Stimulated activated CD4-positive, alpha-beta T cell treated with anti-CD3 and anti-CD28 coated beads, Interleukin-15, amount 100 ng/mL, for 48 hours (primary cell): ENCODE data around the gene AHI1.
"Not testable (repeated sequence)": the region's sequence is repeated elsewhere in the genome, so short reads cannot be mapped to it uniquely, and the experiment has no call there.

Experiments used
- DNase-seq, 2 donors: peaks; one replicate each; pipeline ENCODE4 v3.0.0-alpha.2; 2020; ENCODE audit warnings: low read depth in 2 of 2

AHI1 gene

DNA sequence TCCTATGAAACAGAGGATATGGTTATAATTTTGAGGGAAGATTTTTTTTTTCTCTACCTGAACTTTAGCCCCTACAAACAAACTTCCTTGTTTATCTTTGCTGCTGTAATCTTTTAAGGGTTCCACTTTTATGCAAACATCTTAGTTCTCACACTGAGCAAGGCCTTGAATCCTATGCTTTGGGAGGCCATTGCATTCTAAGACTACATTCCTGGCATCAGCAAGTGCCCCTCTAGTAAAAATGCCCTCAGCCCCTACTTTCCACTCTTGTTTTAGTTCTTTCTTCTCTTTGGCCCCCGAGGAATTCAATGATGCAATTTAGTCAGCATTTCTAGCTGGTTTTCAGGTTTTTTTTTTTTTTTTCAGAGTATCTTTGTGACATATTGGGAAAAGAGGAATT lies 8.1 kb upstream of the AHI1 start:
- no peak for DNase-seq

GRCh38 chr6:135505222-135505621 lies 7.7 kb upstream of the AHI1 start:
- no peak for DNase-seq

- DNase-seq, result no peak
These were observed 7.2 kb upstream of the AHI1 start for GRCh38 chr6:135504734-135505133.

DNA sequence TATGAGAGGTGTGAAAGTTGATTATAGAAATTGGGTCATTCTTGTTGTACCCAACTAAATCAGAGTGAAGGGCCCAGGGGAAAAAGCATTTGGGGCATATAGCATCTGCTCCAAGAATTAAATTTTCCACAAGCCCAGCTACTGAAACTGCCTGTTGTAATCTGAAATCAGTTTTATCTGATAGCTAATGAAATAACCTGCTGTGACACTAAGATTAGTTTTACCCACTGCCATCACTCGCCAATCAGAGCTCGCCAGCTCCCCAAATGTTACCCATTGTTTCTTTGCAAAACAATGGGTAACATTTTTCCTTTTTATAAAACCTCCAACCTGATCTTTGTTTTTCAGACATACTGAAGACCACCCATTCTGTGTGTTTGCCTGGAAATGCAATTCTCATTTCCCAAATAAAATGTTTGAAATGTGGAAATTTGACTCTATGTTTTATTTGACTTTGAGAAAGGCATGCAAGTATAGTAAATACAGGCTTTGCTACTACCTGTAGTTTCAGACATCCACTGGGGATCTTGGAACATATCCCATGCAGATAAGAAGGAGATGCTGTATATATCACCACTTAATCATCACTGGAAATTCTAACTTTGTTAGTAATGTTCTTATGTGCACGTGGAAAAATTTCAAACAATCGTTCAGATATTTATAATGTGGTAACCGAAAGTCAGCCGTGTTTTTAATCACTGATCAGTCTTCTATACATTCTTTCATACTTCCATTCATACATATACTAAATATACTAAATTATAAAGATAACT lies 6.3 kb upstream of the AHI1 start:
- DNase-seq, result no peak

DNA sequence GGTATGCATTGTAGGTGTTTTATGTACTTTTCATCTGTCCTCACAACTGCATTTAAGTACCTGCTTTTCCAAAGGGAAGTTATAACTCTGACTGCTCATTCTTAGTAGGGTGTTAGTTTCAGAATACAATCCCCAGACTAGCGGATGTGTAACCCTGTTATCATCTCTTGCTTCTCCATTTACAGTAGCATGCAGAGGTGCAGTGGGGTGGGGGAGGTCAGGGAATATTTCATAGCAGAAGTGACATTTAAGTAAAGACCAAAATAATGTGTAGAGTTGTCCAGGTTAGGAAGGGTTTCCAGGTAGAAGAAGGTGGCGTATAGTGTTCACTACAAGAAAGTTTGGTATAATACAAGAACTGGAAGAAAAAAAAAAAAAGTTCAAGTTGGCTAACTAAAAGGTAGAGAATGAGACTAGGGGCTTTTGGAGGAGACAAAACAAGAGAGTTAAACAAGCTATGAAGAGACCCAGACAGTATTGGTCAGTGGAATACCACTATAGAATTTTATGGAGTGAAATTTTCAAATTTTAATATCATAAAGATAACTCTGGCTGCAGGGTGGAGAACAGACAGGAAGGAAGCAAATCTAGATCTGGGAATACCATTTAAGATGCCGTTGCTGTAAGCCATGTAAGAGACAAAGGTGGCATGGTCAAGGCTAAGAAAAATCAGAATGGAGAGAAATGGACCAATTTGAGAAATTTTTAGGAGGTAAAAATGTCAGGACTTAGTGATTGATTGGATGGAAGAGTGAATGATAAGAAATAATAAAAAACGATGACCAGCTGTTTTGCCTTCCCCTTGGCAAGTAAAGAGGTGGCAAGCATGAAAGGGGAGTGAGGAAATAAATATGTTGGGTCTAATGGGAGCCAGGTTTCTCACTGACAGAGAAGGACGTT lies 2.2 kb upstream of the AHI1 start:
- DNase-seq, result no peak

DNA sequence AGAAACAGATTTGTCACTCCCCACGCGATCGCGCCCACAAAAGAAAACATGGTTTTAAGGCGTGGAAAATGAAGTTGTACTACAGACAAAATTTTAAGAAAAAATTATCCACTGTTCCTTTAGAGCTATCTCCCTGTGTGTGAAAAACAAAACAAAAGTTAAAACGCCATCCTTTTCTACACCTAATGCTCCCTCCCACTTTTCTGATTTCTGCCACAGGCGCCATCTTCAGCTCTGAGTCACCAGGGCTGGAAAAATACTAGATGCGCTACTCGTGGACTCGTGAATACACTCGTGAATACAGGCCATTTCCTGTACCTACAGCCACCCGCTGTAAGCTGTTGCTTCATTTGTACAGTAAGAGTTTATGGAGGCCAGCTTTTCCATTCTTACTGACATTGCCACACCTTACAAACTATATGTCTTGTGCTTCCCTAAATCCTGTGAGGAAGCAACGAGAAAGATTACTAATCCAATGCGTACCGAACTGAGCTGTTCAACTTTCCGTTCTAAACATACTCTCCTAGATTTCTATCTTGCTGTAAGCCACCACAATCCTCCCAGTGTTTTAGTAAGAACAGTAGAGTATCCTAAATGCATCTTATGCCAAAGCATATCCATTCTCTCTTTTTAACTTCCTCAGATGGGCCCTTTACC lies 773 bp upstream of the AHI1 start:
- DNase-seq, result peak; percentile 52 to 53

DNA sequence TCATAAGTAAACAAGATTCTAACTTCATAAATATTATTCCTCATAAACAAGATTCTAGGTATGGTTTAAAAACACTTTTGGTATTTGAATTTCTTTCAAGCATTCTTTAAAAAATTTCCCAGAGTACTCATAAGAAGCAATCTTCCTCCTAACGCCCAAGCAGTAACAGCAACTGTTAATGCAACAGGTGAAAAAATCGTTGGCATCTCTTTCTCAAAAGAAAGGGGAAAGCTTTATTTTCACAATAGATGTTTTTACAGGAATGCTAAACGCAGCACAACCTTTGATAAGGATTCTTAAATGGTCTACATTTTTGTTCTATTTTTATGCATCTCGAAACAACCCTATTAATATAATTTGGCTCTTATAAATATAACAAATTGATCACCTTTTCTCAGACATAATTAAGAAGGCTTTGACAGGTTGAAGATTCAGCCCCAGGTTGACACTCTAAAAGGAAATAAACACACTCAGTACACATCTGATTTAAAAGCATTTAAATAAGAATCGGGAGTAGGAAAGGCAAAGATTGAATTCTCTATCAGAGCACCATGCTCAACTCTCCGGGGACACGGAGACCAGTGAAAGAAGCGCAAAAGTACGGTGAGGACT lies 634 bp downstream of the AHI1 start:
- DNase-seq, result no peak

DNA sequence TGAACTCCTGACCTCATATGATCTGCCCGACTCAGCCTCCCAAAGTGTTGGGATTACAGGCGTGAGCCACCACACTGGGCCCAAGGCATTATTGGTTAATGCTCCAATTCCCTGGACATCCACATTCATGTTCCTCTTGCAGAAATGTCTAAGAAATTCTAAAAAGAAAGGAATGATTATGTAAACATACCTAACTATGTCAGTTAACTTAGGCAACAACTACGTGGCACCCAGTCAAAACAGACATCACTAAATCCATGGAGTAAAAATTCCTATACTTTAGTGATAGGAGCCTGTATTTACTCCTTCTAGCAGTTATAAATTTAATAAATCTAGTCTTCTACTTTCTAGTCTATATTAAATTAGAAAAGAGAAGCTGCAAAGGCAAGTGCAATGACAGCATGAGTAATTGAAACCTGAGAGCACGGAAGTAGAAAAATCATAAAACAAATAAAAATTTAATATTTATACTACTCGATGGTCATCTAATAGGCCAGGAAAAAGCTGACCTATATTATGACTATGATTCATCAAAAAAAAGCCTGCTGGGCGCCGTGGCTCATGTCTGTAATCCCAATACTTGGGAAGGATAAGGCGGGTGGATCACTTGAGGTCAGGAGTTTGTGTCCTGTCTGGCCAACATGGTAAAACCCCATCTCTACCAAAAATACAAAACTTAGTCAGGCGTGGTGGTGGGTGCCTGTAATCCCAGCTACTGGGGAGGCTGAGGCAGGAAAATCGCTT lies 4.2 kb downstream of the AHI1 start:
- DNase-seq, result no peak

GRCh38 chr6:135490381-135490780 lies 7.2 kb downstream of the AHI1 start:
- DNase-seq, result no peak

DNA sequence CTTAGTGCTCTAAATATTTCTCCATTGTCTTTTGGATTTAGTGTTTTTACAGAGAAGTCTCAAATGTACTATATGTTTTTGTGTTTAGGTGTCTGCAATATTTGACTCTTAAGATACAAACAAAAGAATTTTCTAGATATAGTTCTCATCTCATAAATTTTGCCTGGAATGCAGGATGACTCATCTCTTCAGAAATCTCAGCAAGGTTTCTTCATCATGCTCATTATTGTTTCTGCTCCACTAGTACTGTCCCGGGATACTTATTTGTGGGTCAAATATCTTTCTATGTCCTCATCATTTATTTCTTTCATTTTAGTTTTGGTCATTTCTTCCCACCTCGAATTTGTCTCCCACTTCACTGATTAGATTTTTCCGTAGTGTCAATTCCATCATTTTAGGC lies 9.5 kb downstream of the AHI1 start:
- DNase-seq, result no peak

DNA sequence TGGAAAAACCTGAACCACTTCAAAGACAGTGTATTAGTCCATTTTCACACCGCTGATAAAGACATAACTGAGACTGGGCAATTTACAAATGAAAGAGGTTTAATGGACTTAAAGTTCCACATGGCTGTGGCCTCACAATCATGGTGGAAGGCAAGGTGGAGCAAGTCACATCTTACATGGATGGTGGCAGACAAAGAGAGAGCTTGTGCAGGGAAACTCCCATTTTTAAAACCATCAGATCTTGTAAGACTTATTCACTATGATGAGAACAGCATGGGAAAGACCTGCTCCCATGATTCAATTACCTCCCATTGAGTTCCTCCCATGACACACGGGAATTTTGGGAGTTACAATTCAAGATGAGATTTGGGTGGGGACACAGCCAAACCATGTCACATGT lies 13.6 kb downstream of the AHI1 start:
- DNase-seq, result not testable (repeated sequence)

DNA sequence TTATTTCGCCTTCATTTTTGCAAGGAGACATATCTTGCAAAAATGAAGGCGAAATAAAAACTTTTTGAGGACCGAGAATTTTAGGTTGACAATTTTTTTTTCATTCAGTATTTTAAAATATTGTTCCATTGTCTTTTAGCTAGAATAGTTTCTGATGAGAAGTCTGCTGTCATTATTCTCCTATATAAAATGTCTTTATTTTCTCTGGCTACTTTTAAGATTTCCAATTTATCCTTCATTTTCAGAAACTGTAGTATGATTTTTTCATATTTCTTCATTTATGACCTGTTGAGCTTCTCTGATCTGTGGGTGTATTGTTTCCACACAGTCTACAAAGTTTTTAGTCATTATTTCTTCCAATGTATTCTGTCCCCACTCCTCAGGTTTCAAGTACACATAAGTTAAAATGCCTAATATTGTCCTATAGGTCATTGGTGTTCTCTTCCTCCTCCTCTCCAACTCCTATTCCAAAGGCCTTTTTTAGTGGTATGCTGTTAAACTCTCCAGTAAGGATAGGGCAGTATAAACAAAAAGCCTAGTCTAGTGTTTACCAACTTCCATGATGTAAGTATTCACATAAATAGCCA lies 15.7 kb downstream of the AHI1 start:
- no peak for DNase-seq

DNA sequence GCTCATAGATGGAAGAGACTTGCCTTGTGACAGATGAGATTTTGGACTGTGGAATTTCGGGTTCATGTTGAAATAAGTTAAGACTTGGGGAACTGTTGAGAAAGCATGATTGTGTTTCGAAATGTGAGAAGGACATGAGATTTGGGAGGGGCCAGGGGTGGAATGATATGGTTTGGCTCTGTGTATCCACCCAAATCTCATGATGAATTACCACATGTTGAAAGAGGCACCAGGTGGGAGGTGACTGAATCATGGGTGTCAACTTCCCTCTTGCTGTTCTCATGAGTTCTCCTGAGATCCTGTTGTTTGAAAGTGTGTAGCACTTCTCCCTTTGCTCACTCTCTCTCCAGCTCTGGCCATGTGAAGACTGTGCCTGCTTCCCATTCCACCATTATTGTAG lies 17.9 kb downstream of the AHI1 start:
- DNase-seq, result no peak

DNA sequence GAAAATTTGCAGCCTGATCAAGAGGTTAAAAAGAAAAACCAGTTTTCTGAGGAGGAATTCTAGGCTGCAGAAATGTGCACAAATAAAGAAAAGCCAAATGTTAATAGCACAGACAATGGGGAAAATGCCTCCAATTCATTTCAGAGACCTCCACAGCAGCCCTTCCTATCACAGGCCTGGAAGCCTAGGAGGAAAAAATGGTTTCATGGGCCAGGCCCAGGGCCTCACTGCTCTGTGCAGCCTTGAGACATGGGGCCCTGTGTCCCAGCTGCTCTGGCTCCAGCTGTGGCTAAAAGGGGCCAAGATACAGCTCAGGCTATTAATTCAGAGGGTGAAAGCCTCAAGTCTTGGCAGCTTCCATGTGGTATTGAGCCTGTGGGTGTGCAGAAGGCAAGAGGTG lies 18.9 kb downstream of the AHI1 start:
- DNase-seq, result no peak

GRCh38 chr6:135475292-135475886 lies 22.2 kb downstream of the AHI1 start:
- no peak for DNase-seq

GRCh38 chr6:135474362-135474761 lies 23.2 kb downstream of the AHI1 start:
- no peak for DNase-seq

DNA sequence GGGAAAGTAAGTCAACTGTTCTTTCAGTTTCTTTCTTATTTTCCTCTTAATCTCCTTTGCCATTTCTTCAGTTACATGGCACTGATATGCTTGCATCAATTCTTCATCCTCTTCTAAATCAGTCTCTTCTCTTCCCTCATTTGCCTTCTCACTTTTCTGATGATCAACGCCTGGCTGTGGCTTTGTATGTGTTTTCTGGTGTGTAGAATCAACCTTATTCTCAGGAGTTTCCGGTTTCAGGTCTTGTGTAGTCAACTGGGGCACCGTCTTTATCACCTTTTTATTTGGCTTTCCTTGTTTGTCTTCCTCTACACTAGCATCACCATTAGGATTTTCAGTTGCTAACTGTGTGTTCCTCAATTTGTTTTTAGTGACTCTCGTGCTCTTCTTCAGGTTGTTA lies 31.6 kb downstream of the AHI1 start:
- no peak for DNase-seq

DNA sequence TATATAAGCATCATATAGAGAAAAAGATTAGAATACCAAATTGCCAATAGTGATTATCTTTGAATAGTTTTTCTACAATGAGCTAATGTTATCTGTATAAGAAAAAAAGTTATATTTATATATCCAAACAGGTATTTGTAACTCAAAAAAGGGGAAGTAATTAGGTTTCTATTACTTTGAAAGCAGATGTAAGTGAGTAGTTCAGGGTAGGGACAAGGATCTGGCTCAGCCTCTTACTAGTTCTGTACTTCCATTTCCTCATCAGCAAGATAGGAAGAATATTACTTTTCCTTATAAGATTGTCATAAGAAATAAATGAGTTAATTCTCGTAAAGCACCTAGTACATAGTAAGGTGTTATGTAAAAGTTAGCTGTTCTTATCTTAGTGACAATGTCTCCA lies 32.2 kb downstream of the AHI1 start:
- DNase-seq, result no peak

- no peak for DNase-seq
These were observed 32.9 kb downstream of the AHI1 start for GRCh38 chr6:135464634-135465033.

DNA sequence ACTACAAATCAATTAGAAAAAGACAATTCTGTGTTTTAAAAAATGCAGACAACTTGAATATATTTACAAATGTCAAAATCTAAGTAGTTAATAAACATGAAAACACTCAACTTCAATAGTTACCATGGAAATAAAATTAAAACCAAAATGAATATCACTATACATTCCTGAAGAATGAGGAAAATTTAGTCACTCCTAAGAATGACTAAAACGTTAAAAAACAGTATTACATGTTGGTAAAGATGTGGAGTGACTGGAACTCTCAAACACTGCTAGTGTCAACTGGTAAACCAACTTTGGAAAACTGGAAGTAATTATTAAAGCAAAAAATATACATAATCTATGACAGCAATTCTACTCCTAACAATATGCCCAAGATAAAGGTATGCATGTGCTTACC lies 36.3 kb downstream of the AHI1 start:
- no peak for DNase-seq

GRCh38 chr6:135458051-135458450 lies 39.5 kb downstream of the AHI1 start:
- DNase-seq, result no peak
